NT2/D1 (cell line): ENCODE measurements around the gene OVAAL.

ENCODE experiments used
- DNase-seq: peaks from one replicate; pipeline ENCODE4 v3.0.0-alpha.2; 2011; ENCODE audit warnings: low read depth, low spot score
- H3K27me3 ChIP-seq: 2 replicates; pipeline ENCODE4 v1.6.0; 2011; ENCODE audit warnings: mild to moderate bottlenecking; ENCODE audit not compliant: insufficient read length, insufficient read depth
- H3K36me3 ChIP-seq: 2 replicates; pipeline ENCODE4 v1.6.1; 2011; ENCODE audit warnings: mild to moderate bottlenecking, low read length, mixed read lengths; ENCODE audit not compliant: insufficient read depth, insufficient read length
- H3K4me1 ChIP-seq: 2 replicates; pipeline ENCODE4 v1.5.1; 2011; ENCODE audit not compliant: insufficient read depth, insufficient read length
- H3K4me3 ChIP-seq: 2 replicates; pipeline ENCODE4 v1.5.1; 2011; ENCODE audit warnings: low read depth; ENCODE audit not compliant: insufficient read length
- H3K9ac ChIP-seq: 2 replicates; pipeline ENCODE4 v1.6.0; 2011; ENCODE audit warnings: low read depth; ENCODE audit not compliant: insufficient read length
- H3K9me3 ChIP-seq: 2 replicates; pipeline ENCODE4 v1.5.1; 2011; ENCODE audit warnings: mild to moderate bottlenecking, low read length; ENCODE audit not compliant: insufficient read depth
- SUZ12 ChIP-seq: IDR thresholded peaks from 2 replicates; pipeline ENCODE4 v1.6.1; 2011; ENCODE audit not compliant: insufficient read length, insufficient read depth; ENCODE audit errors: extremely low read depth
- YY1 ChIP-seq: IDR thresholded peaks from 2 replicates; pipeline ENCODE4 v1.6.1; 2011; ENCODE audit not compliant: insufficient read length, insufficient read depth
- ZNF274 ChIP-seq: IDR thresholded peaks from 2 replicates; pipeline ENCODE4 v1.6.1; 2011; ENCODE audit warnings: mild to moderate bottlenecking, low read depth, low read length

Gene OVAAL

GRCh38 chr1:180522213-180522515 lies 36.6 kb upstream of the OVAAL start:
- Histone ChIP-seq H3K36me3 (no peaks in the 10 kb centered on the region), H3K9me3 (no peaks in the 10 kb centered on the region), H3K27me3 (no peaks in the 10 kb centered on the region), H3K4me1 (peaks cover 3% of the 10 kb centered on the region), H3K4me3 (no peak overlapping the region), H3K9ac (no peak overlapping the region)
- no peak for TF ChIP-seq SUZ12
- TF ChIP-seq ZNF274: no peak
- TF ChIP-seq YY1: no peak
- peak; percentile 44 for DNase-seq

- DNase-seq: no peak
- no peaks in the 10 kb centered on the region for H3K36me3 ChIP-seq
- peaks cover 3% of the 10 kb centered on the region for H3K4me1 ChIP-seq
- no peak overlapping the region for H3K9ac ChIP-seq
- H3K27me3 ChIP-seq: no peaks in the 10 kb centered on the region
- H3K4me3 ChIP-seq: no peak overlapping the region
- no peak for TF ChIP-seq YY1
- TF ChIP-seq SUZ12: no peak
- no peak for TF ChIP-seq ZNF274
- no peaks in the 10 kb centered on the region for H3K9me3 ChIP-seq
These were observed 34.4 kb upstream of the OVAAL start for GRCh38 chr1:180524160-180524914.

- TF ChIP-seq YY1: no peak
- TF ChIP-seq ZNF274: no peak
- no peak for TF ChIP-seq SUZ12
- no peak for DNase-seq
These were observed 33.6 kb upstream of the OVAAL start for GRCh38 chr1:180524915-180525714.

GRCh38 chr1:180525715-180526039 lies 33.1 kb upstream of the OVAAL start:
- no peak overlapping the region for H3K9ac ChIP-seq
- no peak overlapping the region for H3K4me3 ChIP-seq
- no peaks in the 10 kb centered on the region for H3K9me3 ChIP-seq
- TF ChIP-seq SUZ12: no peak
- no peak for TF ChIP-seq YY1
- no peak for TF ChIP-seq ZNF274
- DNase-seq: no peak
- H3K27me3 ChIP-seq: no peaks in the 10 kb centered on the region
- H3K4me1 ChIP-seq: peaks cover 3% of the 10 kb centered on the region
- no peaks in the 10 kb centered on the region for H3K36me3 ChIP-seq

More at GRCh38 chr1:180524915-180525714, 33.6 kb upstream of the OVAAL start:
- no peak overlapping the region for H3K4me3 ChIP-seq
- no peaks in the 10 kb centered on the region for H3K36me3 ChIP-seq
- no peak overlapping the region for H3K9ac ChIP-seq
- peaks cover 3% of the 10 kb centered on the region for H3K4me1 ChIP-seq
- H3K27me3 ChIP-seq: no peaks in the 10 kb centered on the region
- H3K9me3 ChIP-seq: no peaks in the 10 kb centered on the region

GRCh38 chr1:180527101-180527669 lies 31.6 kb upstream of the OVAAL start:
- DNase-seq: no peak
- peaks cover 3% of the 10 kb centered on the region for H3K4me1 ChIP-seq
- H3K9me3 ChIP-seq: no peaks in the 10 kb centered on the region
- H3K36me3 ChIP-seq: no peaks in the 10 kb centered on the region
- TF ChIP-seq ZNF274 (no peak), YY1 (no peak), SUZ12 (no peak)
- H3K9ac ChIP-seq: no peak overlapping the region
- no peak overlapping the region for H3K4me3 ChIP-seq
- no peaks in the 10 kb centered on the region for H3K27me3 ChIP-seq

GRCh38 chr1:180528868-180529470 lies 29.8 kb upstream of the OVAAL start:
- no peaks in the 10 kb centered on the region for H3K9me3 ChIP-seq
- H3K9ac ChIP-seq: no peak overlapping the region
- no peak for DNase-seq
- H3K36me3 ChIP-seq: no peaks in the 10 kb centered on the region
- no peaks in the 10 kb centered on the region for H3K27me3 ChIP-seq
- no peak overlapping the region for H3K4me3 ChIP-seq
- TF ChIP-seq YY1 (no peak), SUZ12 (no peak), ZNF274 (no peak)
- H3K4me1 ChIP-seq: peaks cover 3% of the 10 kb centered on the region

GRCh38 chr1:180530501-180530900 lies 28.3 kb upstream of the OVAAL start:
- TF ChIP-seq SUZ12 (no peak), YY1 (no peak), ZNF274 (no peak)
- Histone ChIP-seq H3K36me3 (no peaks in the 10 kb centered on the region), H3K4me3 (no peak overlapping the region), H3K4me1 (peaks cover 3% of the 10 kb centered on the region), H3K9ac (no peak overlapping the region), H3K27me3 (no peaks in the 10 kb centered on the region), H3K9me3 (no peaks in the 10 kb centered on the region)
- DNase-seq: no peak
